Body of pancreas (tissue), 4 donors: ENCODE measurements around the gene CNTNAP2.

Experiments used
- CTCF ChIP-seq, 7 experiments: fragments of 450-650 bp in 4 of 7; fragments of 200-600 bp in 3 of 7; sonication (generic) in 3 of 7; IDR thresholded peaks; one replicate each; pipeline ENCODE4 v1.5.1; 2016 to 2019; ENCODE audit warnings: antibody characterized with exemption in 7 of 7
- POLR2A ChIP-seq, 3 donors: fragments of 450-650 bp; IDR thresholded peaks; one replicate each; pipeline ENCODE4 v1.6.1; 2016; ENCODE audit warnings: antibody characterized with exemption in 3 of 3, mild to moderate bottlenecking in 2 of 3

- TF ChIP-seq POLR2A (IDR thresholded peaks at IDR 0.05) (no peak), CTCF (IDR thresholded peaks at IDR 0.05) (no peak)
These were observed 2254.8 kb downstream of the CNTNAP2 start for GRCh38 chr7:148371280-148371937.
